ENCODE data around the gene ZDHHC14. TPM values are rescaled to one million over a fixed set of nuclear protein-coding genes. Genes with fewer than 3 reads are reported as not detected.

Gene ZDHHC14
- total RNA-seq, 1 experiment from 2014 or later: 1.7 TPM

- H4K8ac ChIP-seq (replicated peaks; ENCODE audit: insufficient read length, low read depth, low read length): no peak overlapping the region
- no peak overlapping the region for H2AK5ac ChIP-seq (ENCODE audit: insufficient read length, low read length)
- no peaks in the 10 kb centered on the region for H3K23me2 ChIP-seq (ENCODE audit: insufficient read length, low read depth, low read length, poor library complexity, severe bottlenecking)
- H3K4me2 ChIP-seq (ENCODE audit: insufficient read depth, insufficient read length, low read length): no peak overlapping the region
- H3K27me3 Mint-ChIP-seq (ENCODE audit: low read depth): peaks cover 3% of the 10 kb centered on the region
- no peak overlapping the region for H2AFZ ChIP-seq (ENCODE audit: low read length)
- H3K27ac ChIP-seq (ENCODE audit: insufficient read length, low read depth, low read length): no peak overlapping the region
- no peak overlapping the region for H2BK20ac ChIP-seq (ENCODE audit: low read depth, low read length, poor library complexity, severe bottlenecking)
- 0 out of 7 replicates have a peak overlapping the region, but pooled peaks of 1 of the 3 experiments have one; percentile 31 for H3K27ac Mint-ChIP-seq
- H3K9me3 ChIP-seq (ENCODE audit: control insufficient read depth, low read depth, low read length): no peaks in the 10 kb centered on the region
- H3K9ac ChIP-seq (ENCODE audit: extremely low read depth, insufficient read length, low read length): no peak overlapping the region
- H4K91ac ChIP-seq (ENCODE audit: insufficient read length, low read depth, low read length): no peak overlapping the region
- H3K14ac ChIP-seq (ENCODE audit: insufficient read depth, low read length): no peak overlapping the region
- H3T11ph ChIP-seq (ENCODE audit: low read length): no peak overlapping the region
- H4K20me1 ChIP-seq (ENCODE audit: control insufficient read depth, insufficient read depth, insufficient read length): no peaks in the 10 kb centered on the region
- peaks cover 54 to 58% of the 10 kb centered on the region in 2 experiments for H3K4me1 Mint-ChIP-seq
- no peak overlapping the region for H2BK12ac ChIP-seq (ENCODE audit: insufficient read length, low read depth, low read length)
- no peak overlapping the region for H2BK5ac ChIP-seq (ENCODE audit: insufficient read length, low read length)
- no peak overlapping the region for H3K56ac ChIP-seq (ENCODE audit: insufficient read length, low read depth, low read length)
- no peak overlapping the region for H3K18ac ChIP-seq (ENCODE audit: insufficient read length, low read depth, low read length)
- no peak overlapping the region for H3K23ac ChIP-seq (ENCODE audit: insufficient read length, low read depth, low read length)
- no peaks in the 10 kb centered on the region for H3K9me3 Mint-ChIP-seq
- H3K27me3 ChIP-seq (ENCODE audit: insufficient read depth, low read length): no peaks in the 10 kb centered on the region
- H2BK15ac ChIP-seq (ENCODE audit: low read depth, low read length): no peak overlapping the region
- no CpG with 5 or more reads among the region's 21 CpGs for WGBS (ENCODE audit: extremely low coverage, insufficient read length, low lambda C conversion rate)
- TF ChIP-seq CTCF (conservative IDR thresholded peaks at IDR 0.05): no peak
- no peaks in the 10 kb centered on the region; a peak in 1 of 7 replicates for H3K36me3 Mint-ChIP-seq (ENCODE audit: insufficient read depth in 1 of 3, low read depth in 3 of 3)
- DNase-seq: no peak
- H3K4ac ChIP-seq (ENCODE audit: low read depth, low read length): no peak overlapping the region
- no peak overlapping the region for H4K5ac ChIP-seq (ENCODE audit: insufficient read length, low read depth, low read length)
- H3K79me1 ChIP-seq (ENCODE audit: insufficient read depth, low read depth, low read length, poor library complexity, severe bottlenecking): no peaks in the 10 kb centered on the region
- peaks cover 1% of the 10 kb centered on the region for H3K4me1 ChIP-seq (ENCODE audit: insufficient read depth, low read length)
- H3K79me2 ChIP-seq (ENCODE audit: insufficient read depth, low read length): no peaks in the 10 kb centered on the region
- no peak overlapping the region; a peak in 1 of 5 replicates for H3K4me3 Mint-ChIP-seq
- H2BK120ac ChIP-seq (ENCODE audit: low read depth, low read length, poor library complexity, severe bottlenecking): no peak overlapping the region
Observed at GRCh38 chr6:157428427-157429202, 47.6 kb downstream of the ZDHHC14 start.

Measured in H9 (cell line).